Stomach (tissue), 9 donors: ENCODE data around the gene FAM120AOS. TPM values are rescaled to one million over a fixed set of nuclear protein-coding genes. Genes with fewer than 3 reads are reported as not detected.

ENCODE experiments used
- DNase-seq, 2 donors: peaks; one replicate each; pipeline versions ENCODE4 v3.0.0 to v3.0.0-alpha.2; 2013 to 2019
- H3K27ac ChIP-seq, 5 donors: fragments of 200-600 bp in 4 of 5; sonication (generic) in 4 of 5; one replicate each; pipeline ENCODE4 v1.5.1; 2013 to 2019; ENCODE audit warnings: mild to moderate bottlenecking in 1 of 5, moderate library complexity in 1 of 5
- H3K27me3 ChIP-seq, 3 donors: fragments of 200-600 bp; sonication (generic); one replicate each; pipeline ENCODE4 v1.5.1; 2017 to 2019; ENCODE audit warnings: mixed run types in 1 of 3
- H3K36me3 ChIP-seq, 4 donors: fragments of 200-600 bp; sonication (generic); 1 replicate in 3 of 4; 2 replicates in 1 of 4; pipeline ENCODE4 v1.5.1; 2016 to 2019
- H3K4me1 ChIP-seq, 4 donors: fragments of 200-600 bp; sonication (generic); one replicate each; pipeline ENCODE4 v1.5.1; 2016 to 2019
- H3K4me3 ChIP-seq, 4 donors: fragments of 200-600 bp; sonication (generic) in 3 of 4; one replicate each; pipeline ENCODE4 v1.5.1; 2016 to 2019; ENCODE audit warnings: mild to moderate bottlenecking in 1 of 4
- H3K9me3 ChIP-seq, 4 donors: fragments of 200-600 bp; sonication (generic); one replicate each; pipeline ENCODE4 v1.5.1; 2016 to 2019
- EP300 ChIP-seq: sonication (generic); formaldehyde crosslinking; IDR thresholded peaks from one replicate; pipeline ENCODE4 v1.6.1; 2017; ENCODE audit warnings: antibody characterized with exemption
- POLR2A ChIP-seq, 4 donors: fragments of 450-650 bp; IDR thresholded peaks; one replicate each; pipeline ENCODE4 v1.6.1; 2016; ENCODE audit warnings: antibody characterized with exemption in 4 of 4, control low read depth in 2 of 4, mild to moderate bottlenecking in 1 of 4, moderate library complexity in 1 of 4
- POLR2AphosphoS5 ChIP-seq, 3 donors: sonication (generic); formaldehyde crosslinking; IDR thresholded peaks; one replicate each; pipeline ENCODE4 v1.6.1; 2016; ENCODE audit warnings: antibody characterized with exemption in 3 of 3
- WGBS, 5 donors: extraction: QIAGEN DNeasy Blood & Tissue Kit in 3 of 5; methylation state at CpG; one replicate each; pipeline versions ENCODE4 v1.1.5 to v1.1.7; 2013 to 2018; 5-methylcytosine and 5-hydroxymethylcytosine counted together
- intact Hi-C: fragments of 100-400 bp; cut with DNase I; formaldehyde crosslinking; loops from one replicate; pipeline ENCODE4 v1.15.1; 2023; ENCODE audit warnings: low total_unique reads
- polyA plus RNA-seq, 3 donors: library from polyadenylated mRNA; stranded (reverse); fragments of 200-250 nt; gene quantifications; one replicate each; pipeline ENCODE4 v1.2.3, GENCODE V29; 2013
- total RNA-seq, 5 donors: library from RNA; depleted of rRNA; stranded (reverse); fragments of >200 nt; gene quantifications; one replicate each; pipeline versions ENCODE4 v1.1.0 to v1.2.3, GENCODE V29; 2014 to 2016
- TF ChIP-seq, protein P1 (sequence below), 7 experiments: fragments of 450-650 bp in 4 of 7; fragments of 200-600 bp in 3 of 7; sonication (generic) in 3 of 7; IDR thresholded peaks; one replicate each; pipeline ENCODE4 v1.5.1; 2016 to 2019; ENCODE audit warnings: antibody characterized with exemption in 7 of 7, control low read depth in 2 of 7, mild to moderate bottlenecking in 1 of 7
- donor health status: healthy with polysubstance abuse.
- donor health status: Bipolar disorder and iron deficiency.
- donor health status: healthy.

The FAM120AOS gene
- total and polyA plus RNA-seq, 8 donors: 12.9 to 232 (median 39.3) TPM

DNA sequence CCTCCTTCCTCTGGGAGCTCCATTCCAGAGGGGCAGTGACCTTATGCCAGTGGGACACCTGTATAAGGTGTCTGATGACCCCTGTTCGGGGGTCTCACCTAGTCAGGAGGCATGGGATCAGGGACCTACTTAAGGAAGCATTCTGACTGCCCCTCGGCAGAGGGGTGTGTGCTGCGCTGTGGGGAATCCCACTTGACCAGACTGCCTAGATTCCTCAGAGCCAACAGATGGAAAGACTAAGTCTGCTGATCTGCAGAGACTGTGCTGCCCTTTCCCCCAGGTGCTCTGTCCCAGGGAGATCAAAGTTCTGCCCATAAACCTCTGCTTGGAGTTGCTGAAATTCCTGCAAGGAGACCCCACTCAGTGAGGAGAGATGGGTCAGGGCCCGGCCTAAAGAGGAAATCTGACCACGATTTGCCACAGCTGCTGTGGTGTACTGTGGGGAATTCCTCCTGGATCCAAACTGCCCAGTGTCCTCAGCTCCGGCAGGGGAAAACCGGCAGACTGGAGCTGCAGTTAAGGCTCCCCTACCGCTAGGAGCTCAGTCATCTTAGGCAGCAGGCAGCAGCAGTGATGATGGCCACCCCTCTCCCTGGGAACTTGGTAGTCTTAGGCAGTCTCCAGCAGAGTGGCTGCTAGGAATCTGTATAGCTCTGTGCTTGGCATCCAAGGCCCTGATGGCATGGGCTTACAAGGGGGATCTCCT lies 36.7 kb downstream of the FAM120AOS start:
- Histone ChIP-seq H3K27me3 (no peaks in the 10 kb centered on the region), H3K4me1 (no peaks in the 10 kb centered on the region), H3K27ac (no peak overlapping the region), H3K36me3 (no peaks in the 10 kb centered on the region), H3K9me3 (peaks cover 6 to 31% (median 26%) of the 10 kb centered on the region in 4 donors), H3K4me3 (no peak overlapping the region)
- TF ChIP-seq EP300 (no peak), POLR2AphosphoS5 (IDR thresholded peaks at IDR 0.05) (no peak), POLR2A (IDR thresholded peaks at IDR 0.05) (no peak)
- TF ChIP-seq, protein P1, sequence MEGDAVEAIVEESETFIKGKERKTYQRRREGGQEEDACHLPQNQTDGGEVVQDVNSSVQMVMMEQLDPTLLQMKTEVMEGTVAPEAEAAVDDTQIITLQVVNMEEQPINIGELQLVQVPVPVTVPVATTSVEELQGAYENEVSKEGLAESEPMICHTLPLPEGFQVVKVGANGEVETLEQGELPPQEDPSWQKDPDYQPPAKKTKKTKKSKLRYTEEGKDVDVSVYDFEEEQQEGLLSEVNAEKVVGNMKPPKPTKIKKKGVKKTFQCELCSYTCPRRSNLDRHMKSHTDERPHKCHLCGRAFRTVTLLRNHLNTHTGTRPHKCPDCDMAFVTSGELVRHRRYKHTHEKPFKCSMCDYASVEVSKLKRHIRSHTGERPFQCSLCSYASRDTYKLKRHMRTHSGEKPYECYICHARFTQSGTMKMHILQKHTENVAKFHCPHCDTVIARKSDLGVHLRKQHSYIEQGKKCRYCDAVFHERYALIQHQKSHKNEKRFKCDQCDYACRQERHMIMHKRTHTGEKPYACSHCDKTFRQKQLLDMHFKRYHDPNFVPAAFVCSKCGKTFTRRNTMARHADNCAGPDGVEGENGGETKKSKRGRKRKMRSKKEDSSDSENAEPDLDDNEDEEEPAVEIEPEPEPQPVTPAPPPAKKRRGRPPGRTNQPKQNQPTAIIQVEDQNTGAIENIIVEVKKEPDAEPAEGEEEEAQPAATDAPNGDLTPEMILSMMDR (IDR thresholded peaks at IDR 0.05): no peak
- intact Hi-C loops: no loop called here
- 79 to 100% (median 88%) methylated on average over 1 to 8 of the region's 8 CpGs for WGBS, 5 donors
- DNase-seq: no peak

DNA sequence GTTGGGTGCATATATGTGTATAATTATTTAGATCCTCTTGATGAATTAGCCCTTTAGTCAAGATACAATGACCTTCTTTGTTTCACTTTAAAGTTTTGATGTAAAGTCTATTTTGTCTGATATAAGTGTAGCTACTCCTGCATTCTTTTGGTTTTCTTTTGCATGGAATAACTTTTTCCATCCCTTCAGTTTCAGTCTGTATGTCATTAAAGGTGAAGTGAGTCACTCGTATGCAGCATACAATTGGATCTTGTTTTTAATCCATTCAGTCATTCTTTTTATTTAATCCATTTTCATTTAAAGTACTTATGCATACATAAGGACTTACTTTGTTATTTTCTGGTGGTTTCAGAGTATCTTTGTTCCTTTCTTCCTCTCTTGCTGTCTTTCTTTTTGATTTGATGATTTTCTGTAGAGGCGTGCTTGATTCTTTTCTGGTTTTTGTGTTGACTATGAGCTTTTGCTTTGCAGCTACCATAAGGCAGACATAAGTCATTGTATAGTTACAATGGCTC lies 38.1 kb downstream of the FAM120AOS start:
- TF ChIP-seq EP300 (no peak), POLR2A (IDR thresholded peaks at IDR 0.05) (no peak), POLR2AphosphoS5 (IDR thresholded peaks at IDR 0.05) (no peak)
- TF ChIP-seq, protein P1 (IDR thresholded peaks at IDR 0.05): no peak

DNA sequence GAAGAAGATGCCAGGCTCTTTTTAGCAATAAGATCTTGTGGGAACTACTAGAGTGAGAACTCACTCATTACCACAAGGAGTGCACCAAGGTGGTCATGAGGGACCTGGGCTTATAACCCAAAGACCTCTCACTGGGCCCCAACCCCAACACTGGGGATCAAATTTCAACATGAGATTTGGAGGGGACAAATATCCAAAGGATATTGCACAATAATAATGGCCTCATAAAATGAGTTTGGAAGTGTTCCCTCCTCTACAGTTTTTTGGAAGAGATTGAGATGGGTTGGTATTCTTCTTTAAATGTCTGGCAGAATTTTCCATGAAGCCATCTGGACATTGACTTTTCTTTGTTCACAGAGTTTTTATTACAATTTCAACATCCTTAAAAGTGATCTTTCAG lies 39.9 kb downstream of the FAM120AOS start:
- no peak for DNase-seq
- Histone ChIP-seq H3K27me3 (no peaks in the 10 kb centered on the region), H3K27ac (no peak overlapping the region), H3K4me1 (no peaks in the 10 kb centered on the region), H3K9me3 (peaks cover 4 to 19% (median 17%) of the 10 kb centered on the region in 4 donors), H3K4me3 (no peak overlapping the region), H3K36me3 (no peaks in the 10 kb centered on the region)
- no peak for TF ChIP-seq EP300
- no peak for TF ChIP-seq POLR2AphosphoS5 (IDR thresholded peaks at IDR 0.05)
- TF ChIP-seq, protein P1 (IDR thresholded peaks at IDR 0.05): no peak
- TF ChIP-seq POLR2A (IDR thresholded peaks at IDR 0.05): no peak
- intact Hi-C loops: no loop called here

More for the DNA sequence above, 38.1 kb downstream of the FAM120AOS start:
- Histone ChIP-seq H3K27ac (no peak overlapping the region), H3K27me3 (no peaks in the 10 kb centered on the region), H3K4me3 (no peak overlapping the region), H3K4me1 (no peaks in the 10 kb centered on the region), H3K36me3 (no peaks in the 10 kb centered on the region), H3K9me3 (peaks cover 6 to 31% (median 26%) of the 10 kb centered on the region in 4 donors)
- WGBS, 5 donors: 81 to 89% (median 84%) methylated on average over 2 of the region's 2 CpGs
- intact Hi-C loops: no loop called here
- no peak for DNase-seq

DNA sequence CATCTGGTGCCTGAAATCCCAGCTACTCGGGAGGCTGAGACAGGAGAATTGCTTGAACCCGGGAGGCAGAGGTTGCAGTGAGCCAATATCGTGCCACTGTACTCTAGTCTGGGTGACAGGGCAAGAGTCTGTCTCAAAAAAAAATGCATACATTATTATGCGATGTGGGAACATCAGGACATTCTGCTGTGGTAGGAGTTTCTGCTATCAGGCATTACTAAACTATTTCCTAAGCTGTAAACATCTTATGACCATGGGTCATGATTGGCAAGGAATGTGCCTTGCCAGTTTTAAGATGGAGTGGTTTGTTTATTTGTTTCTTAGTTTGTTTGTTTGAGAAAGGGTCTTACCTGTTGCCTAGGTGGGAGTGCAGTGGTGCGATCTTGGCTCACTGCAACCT lies 47.0 kb downstream of the FAM120AOS start:
- DNase-seq: no peak
- Histone ChIP-seq H3K9me3 (no peaks in the 10 kb centered on the region), H3K4me1 (no peaks in the 10 kb centered on the region), H3K27ac (no peak overlapping the region), H3K27me3 (no peaks in the 10 kb centered on the region), H3K4me3 (no peak overlapping the region), H3K36me3 (no peaks in the 10 kb centered on the region)
- TF ChIP-seq EP300 (no peak), POLR2AphosphoS5 (IDR thresholded peaks at IDR 0.05) (no peak), POLR2A (IDR thresholded peaks at IDR 0.05) (no peak)
- TF ChIP-seq, protein P1 (IDR thresholded peaks at IDR 0.05): no peak
- WGBS, 5 donors: 90 to 97% (median 93%) methylated on average over 5 of the region's 5 CpGs
- intact Hi-C loops: no loop called here
